ENCODE measurements around the gene BSCL2. TPM values are rescaled to one million over a fixed set of nuclear protein-coding genes. Genes with fewer than 3 reads are reported as not detected.
"Not testable (repeated sequence)": the region's sequence is repeated elsewhere in the genome, so short reads cannot be mapped to it uniquely, and the experiment has no call there.

The BSCL2 gene
- total and polyA plus RNA-seq, 7 experiments from 2014 or later, result 28.4 to 63.5 (median 51.2) TPM

DNA sequence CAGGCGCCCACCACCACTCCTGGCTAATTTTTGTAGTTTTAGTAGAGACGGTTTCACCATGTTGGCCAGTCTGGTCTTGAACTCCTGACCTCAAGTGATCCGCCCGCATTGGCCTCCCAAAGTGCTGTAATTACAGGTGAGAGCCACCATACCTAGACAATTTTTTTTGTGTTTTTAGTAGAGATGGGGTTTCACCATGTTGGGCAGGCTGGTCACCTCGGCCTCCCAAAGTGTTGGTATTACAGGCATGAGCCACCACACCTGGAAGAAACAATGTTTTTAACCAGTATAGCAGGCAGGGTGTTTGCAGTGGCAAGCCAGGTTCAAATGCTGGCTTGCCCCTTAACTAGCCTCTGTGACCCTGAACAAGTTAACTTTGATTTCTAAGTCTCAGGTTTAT lies 42.7 kb upstream of the BSCL2 start:
- H3K27me3 ChIP-seq (ENCODE audit: control insufficient read depth in 2 of 2, insufficient read depth in 2 of 2, low read length in 2 of 2); H3K9me3 ChIP-seq (ENCODE audit: control insufficient read depth in 2 of 3, low read length in 3 of 3); H3K9me3 Mint-ChIP-seq; intact Hi-C loops (cut with micrococcal nuclease); H3K27ac ChIP-seq (ENCODE audit: low read depth, low read length); DNase-seq; ATAC-seq; H3K27me3 Mint-ChIP-seq; CTCF ChIA-PET; H3K4me3 ChIP-seq (ENCODE audit: low read length): not testable (repeated sequence)
- H3K4me1 ChIP-seq (ENCODE audit: control insufficient read depth in 2 of 2, insufficient read depth in 2 of 2, low read length in 2 of 2), result peaks cover 15 to 16% of the 10 kb centered on the region in 2 donors
- peaks cover 0 to 17% (median 0%) of the 10 kb centered on the region in 3 experiments for H3K36me3 ChIP-seq (ENCODE audit: control insufficient read depth in 2 of 3, insufficient read depth in 3 of 3, low read length in 3 of 3)
- POLR2A ChIA-PET, result interaction anchor here (0.5 to 7.7 kb wide), 6 partner anchors 15 to 1661 kb away, joined by 3 to 195 read pairs (median 4); partner anchors contain the start of genes HNRNPUL2, STX5, TAF6L and TTC9C
- H3K36me3 Mint-ChIP-seq, result peaks cover 0 to 12% (median 4%) of the 10 kb centered on the region in 5 donors
- H3K4me3 Mint-ChIP-seq, result peak overlapping the region in 2 of 10 donors; percentile 9 to 13
- peaks cover 11 to 46% (median 36%) of the 10 kb centered on the region in 7 donors for H3K4me1 Mint-ChIP-seq
- H3K27ac Mint-ChIP-seq, result peak overlapping the region in 5 of 9 donors; percentile 2 to 51 (median 32)

DNA sequence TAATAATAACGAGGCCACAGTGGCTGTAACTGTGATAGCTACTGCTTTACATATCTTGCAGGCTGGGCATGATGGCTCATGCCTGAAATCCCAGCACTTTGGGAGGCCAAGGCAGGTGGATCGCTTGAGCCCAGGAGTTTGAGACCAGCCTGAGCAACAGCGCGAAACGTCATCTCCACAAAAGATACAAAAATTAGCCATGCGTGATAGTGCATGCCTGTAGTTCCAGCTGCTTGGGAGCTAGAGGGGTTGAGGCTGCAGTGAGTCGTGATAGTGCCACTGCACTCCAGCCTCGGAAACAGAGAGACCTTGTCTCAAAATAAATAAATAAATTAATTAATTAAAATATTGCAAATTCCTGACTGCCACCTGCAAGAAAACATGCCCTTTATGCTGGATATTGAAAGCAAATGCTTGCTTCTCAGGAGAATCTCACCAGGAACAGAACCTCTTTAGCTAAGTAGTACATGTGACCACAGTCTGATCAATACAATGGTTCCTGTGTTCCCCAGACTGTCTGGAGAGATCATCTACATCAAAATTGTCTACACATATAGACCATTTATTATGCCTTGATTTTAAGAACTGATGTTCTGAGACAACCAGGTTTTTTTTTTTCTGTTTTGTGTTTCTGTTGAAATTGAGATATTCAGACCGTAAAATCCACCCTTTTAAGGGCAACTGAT lies 40.4 kb upstream of the BSCL2 start:
- H3K27me3 Mint-ChIP-seq, result no peaks in the 10 kb centered on the region
- peaks cover 6 to 28% (median 24%) of the 10 kb centered on the region in 7 donors for H3K4me1 Mint-ChIP-seq
- Histone ChIP-seq H3K4me3 (ENCODE audit: low read length) (no peak overlapping the region), H3K4me1 (ENCODE audit: control insufficient read depth in 2 of 2, insufficient read depth in 2 of 2, low read length in 2 of 2) (peaks cover 5 to 7% of the 10 kb centered on the region in 2 donors), H3K9me3 (ENCODE audit: control insufficient read depth in 2 of 3, low read length in 3 of 3) (no peaks in the 10 kb centered on the region), H3K36me3 (ENCODE audit: control insufficient read depth in 2 of 3, insufficient read depth in 3 of 3, low read length in 3 of 3) (peaks cover 0 to 10% (median 0%) of the 10 kb centered on the region in 3 experiments), H3K27me3 (ENCODE audit: control insufficient read depth in 2 of 2, insufficient read depth in 2 of 2, low read length in 2 of 2) (no peaks in the 10 kb centered on the region), H3K27ac (ENCODE audit: low read depth, low read length) (no peak overlapping the region)
- no peak overlapping the region for H3K4me3 Mint-ChIP-seq
- H3K27ac Mint-ChIP-seq, result peak overlapping the region in 1 of 9 donors; percentile 21
- CTCF ChIA-PET, result interaction anchor here (0.7 kb wide), 1 partner anchor 18 kb away, joined by 3 read pairs; no protein-coding TSS in a partner anchor
- intact Hi-C loops (cut with micrococcal nuclease), result no loop called here
- POLR2A ChIA-PET, result interaction anchor here (0.6 to 1.3 kb wide), 8 partner anchors 14 to 108 kb away, joined by 3 to 7 read pairs (median 4); partner anchors contain the start of genes HNRNPUL2, POLR2G and TAF6L
- H3K36me3 Mint-ChIP-seq, result peaks cover 0 to 12% (median 4%) of the 10 kb centered on the region in 5 donors
- DNase-seq (no peak), ATAC-seq (no peak)
- no peaks in the 10 kb centered on the region for H3K9me3 Mint-ChIP-seq

DNA sequence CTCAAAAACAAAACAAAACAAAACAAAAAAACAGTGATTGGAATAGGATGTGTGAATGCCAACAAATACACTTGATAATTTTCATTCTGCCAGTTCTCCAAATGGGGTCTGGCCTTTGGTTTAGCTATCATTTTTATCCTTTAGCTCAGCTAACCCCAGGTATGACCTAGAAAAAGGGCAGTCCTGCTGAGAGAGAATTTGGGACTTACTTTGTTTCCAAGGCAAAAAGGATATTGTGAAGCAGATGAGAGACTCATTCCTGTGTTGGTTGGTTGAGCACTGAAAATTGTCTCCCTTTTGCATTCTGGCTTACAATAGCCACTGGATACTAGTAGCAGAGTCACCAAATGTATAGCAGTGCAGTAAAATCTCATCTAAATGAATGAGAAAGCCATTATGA lies 30.0 kb upstream of the BSCL2 start:
- peaks cover 16 to 60% (median 20%) of the 10 kb centered on the region in 3 experiments for H3K36me3 ChIP-seq (ENCODE audit: control insufficient read depth in 2 of 3, insufficient read depth in 3 of 3, low read length in 3 of 3)
- CTCF ChIA-PET, result no interaction called here
- ATAC-seq, result no peak

DNA sequence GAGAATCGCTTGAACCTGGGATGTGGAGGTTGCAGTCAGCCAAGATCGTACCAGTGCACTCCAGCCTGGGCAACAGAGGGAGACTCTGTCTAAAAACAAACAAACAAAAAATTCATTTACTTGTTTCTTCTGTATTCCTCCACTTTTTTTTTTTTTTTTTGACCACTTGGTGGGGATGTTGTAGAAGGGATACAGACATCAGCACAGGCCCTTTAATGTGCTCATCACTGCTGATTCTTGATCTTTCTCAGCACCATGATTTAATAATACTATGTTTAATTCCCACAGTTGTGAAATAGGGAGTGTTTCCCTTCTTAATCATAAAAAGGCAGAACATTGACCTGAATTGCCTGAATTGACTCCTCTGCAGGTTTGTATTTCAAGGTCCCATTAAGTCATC lies 25.6 kb upstream of the BSCL2 start:
- CTCF ChIA-PET, result no interaction called here
- peaks cover 11 to 26% of the 10 kb centered on the region in 2 donors for H3K4me1 ChIP-seq (ENCODE audit: control insufficient read depth in 2 of 2, insufficient read depth in 2 of 2, low read length in 2 of 2)
- POLR2A ChIA-PET, result interaction anchor here (0.9 to 10.2 kb wide), 4 partner anchors 20 to 148 kb away, joined by 3 to 195 read pairs (median 4); partner anchors contain the start of genes SLC3A2 and ZBTB3
- Mint-ChIP-seq H3K9me3 (no peaks in the 10 kb centered on the region), H3K4me3 (peak overlapping the region in 3 of 10 donors; percentile 23 to 37 (median 29)), H3K27ac (peak overlapping the region in 4 of 9 donors; percentile 39 to 60 (median 46)), H3K4me1 (peaks cover 0 to 32% (median 27%) of the 10 kb centered on the region in 7 donors), H3K27me3 (no peaks in the 10 kb centered on the region), H3K36me3 (peaks cover 3 to 16% (median 7%) of the 10 kb centered on the region in 5 donors)
- intact Hi-C loops (cut with micrococcal nuclease), result loop anchor here in 1 of 2 donors (1.0 kb wide), 1 partner anchor 55 kb away; no protein-coding TSS in a partner anchor
- no peak for ATAC-seq
- peaks cover 9 to 44% (median 15%) of the 10 kb centered on the region in 3 experiments for H3K36me3 ChIP-seq (ENCODE audit: control insufficient read depth in 2 of 3, insufficient read depth in 3 of 3, low read length in 3 of 3)
- no peaks in the 10 kb centered on the region for H3K27me3 ChIP-seq (ENCODE audit: control insufficient read depth in 2 of 2, insufficient read depth in 2 of 2, low read length in 2 of 2)
- DNase-seq, result peak in 2 of 9 donors; percentile 33 to 40
- H3K4me3 ChIP-seq (ENCODE audit: low read length), result no peak overlapping the region
- H3K9me3 ChIP-seq (ENCODE audit: control insufficient read depth in 2 of 3, low read length in 3 of 3), result no peaks in the 10 kb centered on the region
- H3K27ac ChIP-seq (ENCODE audit: low read depth, low read length), result no peak overlapping the region

More for the DNA sequence above, 30.0 kb upstream of the BSCL2 start:
- H3K27ac ChIP-seq (ENCODE audit: low read depth, low read length), result no peak overlapping the region
- peaks cover 0 to 9% of the 10 kb centered on the region in 2 donors for H3K4me1 ChIP-seq (ENCODE audit: control insufficient read depth in 2 of 2, insufficient read depth in 2 of 2, low read length in 2 of 2)
- no peaks in the 10 kb centered on the region for H3K9me3 ChIP-seq (ENCODE audit: control insufficient read depth in 2 of 3, low read length in 3 of 3)
- Mint-ChIP-seq H3K9me3 (no peaks in the 10 kb centered on the region), H3K27me3 (no peaks in the 10 kb centered on the region), H3K4me3 (no peak overlapping the region), H3K27ac (no peak overlapping the region), H3K4me1 (peaks cover 0 to 9% (median 7%) of the 10 kb centered on the region in 7 donors), H3K36me3 (peaks cover 3 to 22% (median 12%) of the 10 kb centered on the region in 5 donors)
- H3K4me3 ChIP-seq (ENCODE audit: low read length), result no peak overlapping the region
- POLR2A ChIA-PET, result interaction anchor here (0.6 to 2.5 kb wide), 4 partner anchors 10 to 136 kb away, joined by 3 to 10 read pairs (median 4); partner anchors contain the start of genes HNRNPUL2, TTC9C and ZBTB3
- intact Hi-C loops (cut with micrococcal nuclease), result no loop called here
- H3K27me3 ChIP-seq (ENCODE audit: control insufficient read depth in 2 of 2, insufficient read depth in 2 of 2, low read length in 2 of 2), result no peaks in the 10 kb centered on the region
- DNase-seq, result no peak

DNA sequence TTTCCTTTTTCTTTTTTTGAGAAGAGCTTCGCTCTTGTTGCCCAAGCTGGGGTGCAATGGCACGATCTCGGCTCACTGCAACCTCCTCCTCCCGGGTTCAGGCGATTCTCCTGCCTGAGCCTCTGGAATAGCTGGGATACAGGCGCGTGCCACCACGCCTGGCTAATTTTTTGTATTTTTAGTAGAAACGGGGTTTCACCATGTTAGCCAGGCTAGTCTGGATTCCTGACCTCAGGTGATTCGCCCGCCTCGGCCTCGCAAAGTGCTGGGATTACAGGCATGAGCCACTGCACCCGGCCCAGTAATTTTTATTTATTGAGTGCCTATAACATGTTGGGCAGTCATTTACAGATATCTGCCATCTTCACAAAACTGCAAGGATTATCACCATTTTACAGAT lies 22.9 kb upstream of the BSCL2 start:
- H3K4me1 Mint-ChIP-seq, result peaks cover 7 to 44% (median 38%) of the 10 kb centered on the region in 7 donors
- intact Hi-C loops (cut with micrococcal nuclease); DNase-seq; H3K9me3 Mint-ChIP-seq; H3K9me3 ChIP-seq (ENCODE audit: control insufficient read depth in 2 of 3, low read length in 3 of 3); H3K27ac ChIP-seq (ENCODE audit: low read depth, low read length); H3K27me3 Mint-ChIP-seq; H3K27me3 ChIP-seq (ENCODE audit: control insufficient read depth in 2 of 2, insufficient read depth in 2 of 2, low read length in 2 of 2); ATAC-seq: not testable (repeated sequence)
- H3K4me1 ChIP-seq (ENCODE audit: control insufficient read depth in 2 of 2, insufficient read depth in 2 of 2, low read length in 2 of 2), result peaks cover 21 to 37% of the 10 kb centered on the region in 2 donors
- peaks cover 4 to 29% (median 5%) of the 10 kb centered on the region in 3 experiments for H3K36me3 ChIP-seq (ENCODE audit: control insufficient read depth in 2 of 3, insufficient read depth in 3 of 3, low read length in 3 of 3)
- ChIA-PET POLR2A (interaction anchor here (0.9 to 17.5 kb wide), 13 partner anchors 10 to 133 kb away, joined by 3 to 347 read pairs (median 41); partner anchors contain the start of genes BSCL2, C11orf98, CSKMT and GNG3), CTCF (interaction anchor here (0.6 to 3.3 kb wide), 3 partner anchors 17 to 305 kb away, joined by 3 to 17 read pairs (median 3); partner anchors contain the start of gene TMEM179B)
- peak overlapping the region in 7 of 9 donors; percentile 22 to 97 (median 42) for H3K27ac Mint-ChIP-seq
- H3K4me3 Mint-ChIP-seq, result peak overlapping the region; percentile 75 to 99 (median 96)
- peaks cover 3 to 26% (median 15%) of the 10 kb centered on the region in 5 donors for H3K36me3 Mint-ChIP-seq
- peak overlapping the region; percentile 11 for H3K4me3 ChIP-seq (ENCODE audit: low read length)
